ENCODE data around the gene AATK.

Gene AATK

DNA sequence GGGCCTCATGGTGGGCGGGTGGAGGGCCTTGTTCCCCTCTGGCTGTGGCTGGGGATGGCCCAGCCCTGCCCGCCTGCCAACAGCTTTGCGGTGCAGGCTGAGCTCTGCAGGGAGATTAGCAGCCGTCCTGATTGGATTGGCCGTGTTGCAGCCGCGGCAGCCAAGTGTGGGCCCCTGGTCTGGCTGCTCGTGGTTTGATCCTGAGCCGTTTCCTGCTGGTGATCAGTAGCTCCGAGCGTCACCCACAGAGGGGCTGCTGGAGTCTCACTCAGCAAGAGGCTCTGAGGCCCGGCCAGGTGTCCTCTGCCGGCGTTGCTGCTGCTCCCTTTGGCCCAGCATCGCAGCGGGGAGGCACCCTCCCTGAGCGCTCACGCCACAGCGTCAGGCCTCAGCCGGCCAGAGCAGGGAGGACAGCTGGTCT is 98.6 kb downstream of the AATK start:
- no peak for DNase-seq

Measured in stimulated activated naive CD4-positive, alpha-beta T cell (primary cell).